ENCODE measurements around the gene MRPS18B.
"Not testable (repeated sequence)": the region's sequence is repeated elsewhere in the genome, so short reads cannot be mapped to it uniquely, and the experiment has no call there.

- not testable (repeated sequence) for TF ChIP-seq CTCF (conservative IDR thresholded peaks at IDR 0.05; ENCODE audit: low read length); EZH2phosphoT487 (IDR thresholded peaks at IDR 0.05; ENCODE audit: borderline replicate concordance, low read depth, low read length)
Observed at GRCh38 chr6:30657922-30658321, 40.3 kb downstream of the MRPS18B start.

Measured in OCI-LY7 (cell line).